ENCODE data around the gene YPEL3.

DNA sequence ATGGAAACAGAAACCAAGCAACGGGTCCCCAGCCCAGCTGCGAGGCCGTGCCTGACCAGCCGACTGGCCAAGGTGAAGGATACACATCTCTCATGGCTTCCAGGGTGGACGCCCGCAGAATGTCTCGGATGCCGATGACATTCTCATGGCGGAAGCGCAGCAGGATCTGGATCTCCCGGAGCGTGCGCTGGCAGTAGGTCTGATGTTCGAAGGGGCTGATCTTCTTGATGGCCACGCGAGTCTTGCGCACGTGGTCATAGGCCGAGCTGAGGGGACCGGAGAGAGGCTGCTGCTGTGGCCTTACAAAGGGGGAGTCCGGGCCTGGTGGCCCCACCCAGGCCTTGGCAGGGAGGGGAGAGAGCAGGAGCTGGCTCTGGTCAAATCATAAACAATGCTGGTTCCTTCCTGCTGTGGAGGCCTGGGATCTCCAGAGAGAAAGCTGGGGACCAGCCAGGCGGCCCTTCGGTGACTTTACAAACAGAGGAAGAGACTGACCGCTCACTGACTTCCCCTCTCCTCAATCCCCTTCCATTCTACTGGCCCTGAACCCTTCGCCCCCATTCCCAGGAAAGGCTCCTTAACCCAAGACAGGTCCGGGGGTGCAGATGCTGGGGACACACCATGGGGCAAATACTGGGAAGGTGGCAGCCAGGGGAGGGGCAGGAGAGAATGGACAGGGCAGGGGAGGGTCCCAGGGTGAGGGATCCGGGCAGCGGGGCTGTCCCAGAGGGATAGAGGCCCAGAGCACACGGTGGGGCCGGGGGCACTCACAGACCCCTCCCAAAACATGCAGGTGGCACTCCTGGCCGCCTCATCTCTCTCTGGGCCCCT, 25.9 kb upstream of the YPEL3 start:
- TF ChIP-seq POLR2A (IDR thresholded peaks at IDR 0.05): no peak
- peak in 1 of 3 donors; percentile 12 for TF ChIP-seq POLR2AphosphoS5 (IDR thresholded peaks at IDR 0.05)
- TF ChIP-seq, protein P1, sequence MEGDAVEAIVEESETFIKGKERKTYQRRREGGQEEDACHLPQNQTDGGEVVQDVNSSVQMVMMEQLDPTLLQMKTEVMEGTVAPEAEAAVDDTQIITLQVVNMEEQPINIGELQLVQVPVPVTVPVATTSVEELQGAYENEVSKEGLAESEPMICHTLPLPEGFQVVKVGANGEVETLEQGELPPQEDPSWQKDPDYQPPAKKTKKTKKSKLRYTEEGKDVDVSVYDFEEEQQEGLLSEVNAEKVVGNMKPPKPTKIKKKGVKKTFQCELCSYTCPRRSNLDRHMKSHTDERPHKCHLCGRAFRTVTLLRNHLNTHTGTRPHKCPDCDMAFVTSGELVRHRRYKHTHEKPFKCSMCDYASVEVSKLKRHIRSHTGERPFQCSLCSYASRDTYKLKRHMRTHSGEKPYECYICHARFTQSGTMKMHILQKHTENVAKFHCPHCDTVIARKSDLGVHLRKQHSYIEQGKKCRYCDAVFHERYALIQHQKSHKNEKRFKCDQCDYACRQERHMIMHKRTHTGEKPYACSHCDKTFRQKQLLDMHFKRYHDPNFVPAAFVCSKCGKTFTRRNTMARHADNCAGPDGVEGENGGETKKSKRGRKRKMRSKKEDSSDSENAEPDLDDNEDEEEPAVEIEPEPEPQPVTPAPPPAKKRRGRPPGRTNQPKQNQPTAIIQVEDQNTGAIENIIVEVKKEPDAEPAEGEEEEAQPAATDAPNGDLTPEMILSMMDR (IDR thresholded peaks at IDR 0.05): no peak
